ENCODE results near the gene MRPS2.

GRCh38 chr9:135550344-135550918 lies 49.9 kb downstream of the MRPS2 start:
- TF ChIP-seq POLR2A (IDR thresholded peaks at IDR 0.05) (no peak), CTCF (IDR thresholded peaks at IDR 0.05) (no peak)
